ENCODE results near the gene NFKBIZ. TPM values are rescaled to one million over a fixed set of nuclear protein-coding genes. Genes with fewer than 3 reads are reported as not detected.
"Not testable (repeated sequence)": the region's sequence is repeated elsewhere in the genome, so short reads cannot be mapped to it uniquely, and the experiment has no call there.

NFKBIZ gene
- polyA plus RNA-seq, 3 donors: 6.2 to 18.6 (median 15.9) TPM

GRCh38 chr3:101897013-101897412 is 47.7 kb downstream of the NFKBIZ start:
- DNase-seq (ENCODE audit: extremely low read depth in 1 of 11, low read depth in 9 of 11, low spot score in 4 of 11): no peak

DNA sequence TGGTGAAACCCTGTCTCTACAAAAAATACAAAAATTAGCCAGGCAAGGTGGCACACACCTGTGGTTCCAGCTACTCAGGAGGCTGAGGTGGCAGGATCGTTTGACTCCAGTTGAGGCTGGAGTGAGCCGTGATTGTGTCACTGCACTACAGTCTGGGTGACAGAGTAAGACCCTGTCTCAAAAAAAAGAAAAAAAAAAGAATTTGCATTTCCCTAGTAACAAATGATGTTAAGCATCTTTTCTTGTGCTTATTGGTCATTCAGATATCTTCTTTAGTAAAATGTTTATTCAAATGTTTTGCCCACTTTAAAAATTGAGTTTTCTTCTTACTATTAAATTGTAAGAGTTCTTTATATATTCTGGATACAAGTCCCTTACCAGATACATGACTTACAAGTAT is 48.7 kb downstream of the NFKBIZ start:
- DNase-seq (ENCODE audit: extremely low read depth in 1 of 11, low read depth in 9 of 11, low spot score in 4 of 11): no peak

DNA sequence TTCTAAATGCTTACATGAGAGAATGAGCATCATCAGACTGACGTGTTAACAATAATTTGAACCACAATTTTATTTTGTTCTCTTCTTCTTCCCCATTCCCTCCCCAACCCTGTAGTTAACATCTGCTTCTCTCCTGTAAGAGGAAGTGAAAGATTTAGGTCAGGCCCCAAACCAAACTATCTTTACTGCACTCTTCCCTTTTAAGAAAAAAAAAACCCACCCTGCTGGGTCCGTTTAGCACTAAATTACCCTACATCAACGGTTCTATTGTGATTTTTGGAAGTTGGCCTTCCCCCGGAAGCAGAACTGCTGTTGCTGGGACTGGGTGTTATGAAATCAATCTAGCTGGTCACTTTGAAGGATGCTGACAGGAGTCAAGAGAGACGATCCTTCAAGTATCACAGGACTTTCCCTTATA is 49.4 kb downstream of the NFKBIZ start:
- DNase-seq (ENCODE audit: extremely low read depth in 1 of 11, low read depth in 9 of 11, low spot score in 4 of 11): no peak

DNA sequence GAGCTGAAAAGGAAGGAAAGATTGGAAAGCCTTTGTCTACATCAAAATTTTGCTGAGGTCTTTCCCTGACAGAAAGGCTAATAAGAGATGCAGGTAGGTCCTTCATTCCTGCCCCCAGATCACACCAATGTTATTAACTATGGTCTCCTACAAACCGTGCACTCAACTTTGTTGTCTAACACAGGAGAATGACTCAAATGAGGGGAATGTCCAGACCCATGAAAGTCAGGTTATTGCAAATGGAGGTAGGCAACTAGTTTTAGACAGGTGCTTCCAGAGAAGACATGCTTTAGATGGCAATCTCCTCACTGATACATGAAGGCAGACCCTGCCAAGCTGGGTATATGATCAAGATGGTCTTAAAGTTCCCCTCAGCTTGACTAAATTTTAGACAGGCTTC is 51.0 kb downstream of the NFKBIZ start:
- no peak for DNase-seq (ENCODE audit: extremely low read depth in 1 of 11, low read depth in 9 of 11, low spot score in 4 of 11)

- no peak for DNase-seq (ENCODE audit: extremely low read depth in 1 of 11, low read depth in 9 of 11, low spot score in 4 of 11)
Observed at GRCh38 chr3:101900736-101901135, 51.4 kb downstream of the NFKBIZ start.

- DNase-seq (ENCODE audit: extremely low read depth in 1 of 11, low read depth in 9 of 11, low spot score in 4 of 11): no peak
Observed at GRCh38 chr3:101902041-101902440, 52.7 kb downstream of the NFKBIZ start.

- DNase-seq (ENCODE audit: extremely low read depth in 1 of 11, low read depth in 9 of 11, low spot score in 4 of 11): no peak
Observed at GRCh38 chr3:101903451-101903871, 54.1 kb downstream of the NFKBIZ start.

DNA sequence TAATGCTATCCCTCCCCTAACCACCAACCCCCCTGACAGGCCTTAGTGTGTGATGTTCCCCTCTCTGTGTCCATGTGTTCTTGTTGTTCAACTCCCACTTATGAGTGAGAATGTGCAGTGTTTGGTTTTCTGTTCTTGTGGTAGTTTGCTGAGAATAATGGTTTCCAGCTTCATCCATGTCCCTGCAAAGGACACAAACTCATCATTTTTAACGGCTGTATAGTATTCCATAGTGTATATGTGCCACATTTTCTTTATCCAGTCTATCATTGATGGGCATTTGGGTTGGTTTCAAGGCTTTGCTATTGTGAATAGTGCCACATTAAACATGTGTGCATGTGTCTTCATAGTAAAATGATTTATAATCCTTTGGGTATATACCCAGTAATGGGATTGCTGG is 56.3 kb downstream of the NFKBIZ start:
- DNase-seq (ENCODE audit: extremely low read depth in 1 of 11, low read depth in 9 of 11, low spot score in 4 of 11): not testable (repeated sequence)

Other genes starting within 250 kb of the NFKBIZ start
- 10 to 100 TPM; 20.5 to 24.0 (median 22.7) TPM for gene ZBTB11, start 172.4 kb upstream of the NFKBIZ start, polyA plus RNA-seq (ENCODE audit: insufficient read length in 3 of 3)
- gene RPL24, start 162.8 kb upstream of the NFKBIZ start, polyA plus RNA-seq (ENCODE audit: insufficient read length in 3 of 3): 1,000 to 10,000 TPM; 1,426 to 1,723 (median 1,604) TPM
- 10 to 100 TPM; 14.7 to 16.6 (median 14.8) TPM for gene CEP97, start 124.9 kb upstream of the NFKBIZ start, polyA plus RNA-seq (ENCODE audit: insufficient read length in 3 of 3)
- 1 to 10 TPM; 5.4 to 9.1 (median 6.7) TPM for gene NXPE3, start 70.3 kb upstream of the NFKBIZ start, polyA plus RNA-seq (ENCODE audit: insufficient read length in 3 of 3)